Body of pancreas (tissue), 4 donors: ENCODE results near the gene SLC30A1. TPM values are rescaled to one million over a fixed set of nuclear protein-coding genes. Genes with fewer than 3 reads are reported as not detected.

Experiments used
- ATAC-seq: fragments of 150-250 bp; one replicate; pipeline ENCODE4 v1.9.1; 2016
- DNase-seq, 4 donors: peaks; one replicate each; pipeline ENCODE4 v3.0.0-alpha.2; 2019
- H3K27ac ChIP-seq, 4 donors: fragments of 200-600 bp; sonication (generic); 1 replicate in 3 of 4; 2 replicates in 1 of 4; pipeline versions ENCODE4 v1.5.1 to v1.6.1; 2016 to 2019; ENCODE audit warnings: mild to moderate bottlenecking in 1 of 4, mixed read lengths in 1 of 4, moderate library complexity in 1 of 4
- H3K27me3 ChIP-seq, 2 donors: fragments of 200-600 bp; sonication (generic); one replicate each; pipeline ENCODE4 v1.6.0; 2016; ENCODE audit warnings: mild to moderate bottlenecking in 1 of 2
- H3K36me3 ChIP-seq, 2 donors: fragments of 200-600 bp; sonication (generic); replicated peaks in 1 of 2; 2 replicates each; pipeline ENCODE4 v1.5.1; 2016; ENCODE audit warnings: low read depth in 2 of 2; ENCODE audit not compliant: insufficient read depth in 1 of 2
- H3K4me1 ChIP-seq: fragments of 200-600 bp; sonication (generic); one replicate; pipeline ENCODE4 v1.6.0; 2016
- H3K4me3 ChIP-seq, 2 donors: fragments of 200-600 bp; sonication (generic); 1 replicate in 1 of 2; 2 replicates in 1 of 2; pipeline ENCODE4 v1.5.1; 2016 to 2019
- H3K9me3 ChIP-seq, 3 donors: fragments of 200-600 bp; sonication (generic); 1 replicate in 2 of 3; 2 replicates in 1 of 3; pipeline ENCODE4 v1.5.1; 2016
- CTCF ChIP-seq, 7 experiments: fragments of 450-650 bp in 4 of 7; fragments of 200-600 bp in 3 of 7; sonication (generic) in 3 of 7; IDR thresholded peaks; one replicate each; pipeline ENCODE4 v1.5.1; 2016 to 2019; ENCODE audit warnings: antibody characterized with exemption in 7 of 7
- POLR2A ChIP-seq, 3 donors: fragments of 450-650 bp; IDR thresholded peaks; one replicate each; pipeline ENCODE4 v1.6.1; 2016; ENCODE audit warnings: antibody characterized with exemption in 3 of 3, mild to moderate bottlenecking in 2 of 3
- WGBS, 2 donors: methylation state at CpG; one replicate each; pipeline ENCODE4 v1.1.5; 2017; 5-methylcytosine and 5-hydroxymethylcytosine counted together
- intact Hi-C: fragments of 100-400 bp; cut with DNase I; formaldehyde crosslinking; loops from one replicate; pipeline ENCODE4 v1.15.1; 2023
- total RNA-seq, 2 donors: library from RNA; depleted of rRNA; stranded (reverse); fragments of >200 nt; gene quantifications; one replicate each; pipeline ENCODE4 v1.1.0, GENCODE V29; 2016

SLC30A1 gene
- total RNA-seq, 2 donors from 2014 or later, result 7.3 to 11.5 TPM

DNA sequence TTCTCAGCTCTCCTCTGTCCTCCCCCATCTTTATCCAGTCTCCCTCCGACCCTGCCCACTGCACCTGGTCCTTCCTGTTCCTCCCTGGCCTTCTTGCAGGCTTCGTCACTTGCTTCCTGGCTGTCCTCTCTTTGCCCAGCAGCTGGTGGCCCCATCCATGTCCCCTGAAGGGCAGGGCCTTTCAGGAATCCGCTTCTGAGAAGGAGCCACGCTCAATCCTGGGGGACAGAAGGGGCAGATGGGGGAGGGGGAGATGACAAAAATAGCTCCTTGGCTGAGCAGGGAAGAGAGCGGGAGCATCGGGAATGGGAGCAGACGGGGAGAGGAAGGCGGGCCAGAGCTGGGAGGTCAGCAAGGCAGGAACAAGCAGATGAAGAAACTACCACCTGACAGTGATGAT lies 40.7 kb downstream of the SLC30A1 start:
- Histone ChIP-seq H3K4me1 (peaks cover 13% of the 10 kb centered on the region), H3K27me3 (no peaks in the 10 kb centered on the region), H3K4me3 (no peak overlapping the region), H3K9me3 (no peaks in the 10 kb centered on the region), H3K36me3 (no peaks in the 10 kb centered on the region), H3K27ac (no peak overlapping the region)
- DNase-seq, result no peak
- WGBS, 2 donors, result 74 to 77% methylated on average over 8 of the region's 8 CpGs
- TF ChIP-seq CTCF (IDR thresholded peaks at IDR 0.05) (no peak), POLR2A (IDR thresholded peaks at IDR 0.05) (no peak)
- ATAC-seq, result no peak
- intact Hi-C loops, result no loop called here

DNA sequence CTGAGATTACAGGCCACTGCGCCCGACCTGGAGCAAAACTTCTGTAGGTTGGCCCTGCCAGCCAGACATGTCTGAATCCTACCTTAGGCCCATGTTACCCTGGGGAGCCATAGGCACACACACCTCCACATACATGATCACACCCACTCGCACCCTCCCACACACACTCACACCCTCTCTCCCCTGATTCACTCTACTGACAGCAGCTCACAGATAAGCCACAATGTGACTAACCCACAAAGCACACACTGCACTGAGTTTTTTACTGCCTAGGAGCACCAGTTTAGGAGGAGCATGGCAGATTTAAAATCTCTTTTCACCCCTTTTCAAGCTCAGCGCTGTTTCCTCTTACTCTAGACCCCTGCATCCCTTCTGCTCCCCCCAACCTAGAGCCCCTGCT lies 41.7 kb downstream of the SLC30A1 start:
- Histone ChIP-seq H3K4me3 (no peak overlapping the region), H3K27ac (no peak overlapping the region), H3K9me3 (no peaks in the 10 kb centered on the region), H3K4me1 (peaks cover 9% of the 10 kb centered on the region), H3K36me3 (no peaks in the 10 kb centered on the region), H3K27me3 (no peaks in the 10 kb centered on the region)
- no peak for TF ChIP-seq POLR2A (IDR thresholded peaks at IDR 0.05)
- TF ChIP-seq CTCF (IDR thresholded peaks at IDR 0.05), result no peak
- intact Hi-C loops, result no loop called here
- WGBS, 2 donors, result 65 to 89% methylated on average over 4 of the region's 4 CpGs
- DNase-seq (no peak), ATAC-seq (no peak)

DNA sequence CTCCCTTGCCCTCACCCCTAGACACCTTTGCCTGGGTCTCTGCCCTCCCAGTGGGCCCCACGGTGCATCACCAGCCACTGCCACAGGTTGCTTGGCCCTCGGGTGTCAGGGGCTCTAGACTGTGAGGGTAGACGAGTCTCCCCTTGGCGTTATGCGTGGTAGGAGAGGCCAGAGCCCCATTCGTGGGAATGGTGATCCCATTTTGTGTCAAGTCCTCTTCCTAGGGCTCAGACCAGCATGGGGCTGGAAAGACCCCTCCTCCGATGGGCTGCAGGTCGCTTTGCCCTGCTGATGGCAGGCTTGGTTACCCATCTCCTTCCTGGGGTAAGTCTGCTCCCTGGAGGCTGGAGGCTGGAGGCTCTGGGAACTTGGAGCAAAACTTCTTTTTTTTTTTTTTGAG lies 42.4 kb downstream of the SLC30A1 start:
- ATAC-seq (no peak), DNase-seq (no peak)
- no peak for TF ChIP-seq CTCF (IDR thresholded peaks at IDR 0.05)
- no peak for TF ChIP-seq POLR2A (IDR thresholded peaks at IDR 0.05)
- Histone ChIP-seq H3K9me3 (no peaks in the 10 kb centered on the region), H3K4me3 (no peak overlapping the region), H3K4me1 (peaks cover 2% of the 10 kb centered on the region), H3K27me3 (no peaks in the 10 kb centered on the region), H3K36me3 (no peaks in the 10 kb centered on the region), H3K27ac (no peak overlapping the region)
- intact Hi-C loops, result no loop called here
- 69 to 72% methylated on average over 6 to 8 of the region's 8 CpGs for WGBS, 2 donors

- Histone ChIP-seq H3K27me3 (no peaks in the 10 kb centered on the region), H3K4me3 (no peak overlapping the region), H3K36me3 (no peaks in the 10 kb centered on the region), H3K4me1 (no peaks in the 10 kb centered on the region), H3K27ac (no peak overlapping the region), H3K9me3 (no peaks in the 10 kb centered on the region)
- ATAC-seq (no peak), DNase-seq (no peak)
- TF ChIP-seq CTCF (IDR thresholded peaks at IDR 0.05), result no peak
- no peak for TF ChIP-seq POLR2A (IDR thresholded peaks at IDR 0.05)
- intact Hi-C loops, result no loop called here
- WGBS, 2 donors, result 87% methylated on average over 2 of the region's 2 CpGs
These were observed 43.6 kb downstream of the SLC30A1 start for GRCh38 chr1:211535346-211535745.

DNA sequence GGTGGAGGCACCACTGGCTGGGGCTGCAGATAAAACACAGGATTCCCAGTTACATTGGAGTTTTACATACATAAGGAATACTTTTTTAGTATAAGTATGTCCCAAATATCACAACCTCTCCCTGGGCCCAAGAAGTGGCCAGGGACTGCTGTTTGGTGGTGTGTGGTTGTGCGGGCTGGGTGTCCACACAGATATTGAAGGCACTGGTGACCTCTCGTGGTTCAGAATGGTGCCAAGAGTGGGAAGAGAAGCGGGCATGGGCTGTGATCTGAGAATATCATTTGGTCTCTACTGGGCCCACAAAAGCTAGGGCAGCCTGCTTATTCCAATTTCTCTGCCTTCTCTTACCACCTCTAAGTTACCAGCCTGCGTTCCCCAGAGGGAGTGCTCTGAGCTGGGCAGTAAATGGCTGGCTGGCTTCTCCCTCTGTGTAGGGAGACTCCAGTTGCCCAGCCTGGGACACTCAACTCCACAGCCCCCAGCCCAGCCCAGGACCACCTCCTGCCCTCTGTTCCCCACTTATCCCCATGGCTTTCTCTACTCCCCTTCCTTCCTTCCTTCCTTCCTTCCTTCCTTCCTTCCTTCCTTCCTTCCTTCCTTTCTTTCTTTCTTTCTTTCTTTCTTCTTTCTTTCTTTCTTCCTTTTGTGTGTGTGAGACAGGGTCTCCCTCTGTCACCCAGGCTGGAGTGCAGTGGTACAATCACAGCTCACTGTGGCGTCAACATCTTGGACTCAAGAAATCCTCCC lies 44.2 kb downstream of the SLC30A1 start:
- 80 to 83% methylated on average over 3 to 5 of the region's 5 CpGs for WGBS, 2 donors
- no peaks in the 10 kb centered on the region for H3K9me3 ChIP-seq
- intact Hi-C loops, result no loop called here
- no peak overlapping the region for H3K27ac ChIP-seq
- no peaks in the 10 kb centered on the region for H3K36me3 ChIP-seq
- no peak for TF ChIP-seq POLR2A (IDR thresholded peaks at IDR 0.05)
- no peak for TF ChIP-seq CTCF (IDR thresholded peaks at IDR 0.05)
- no peaks in the 10 kb centered on the region for H3K27me3 ChIP-seq
- H3K4me1 ChIP-seq, result no peaks in the 10 kb centered on the region
- ATAC-seq (no peak), DNase-seq (no peak)
- no peak overlapping the region for H3K4me3 ChIP-seq
